SK-N-SH treated with all-trans-retinoic acid at 6 μM for 48 hours (cell line): ENCODE results near the gene GREB1L.

Source experiments
- ATAC-seq: fragments of 200-7000 bp; cut with Tn5 transposase; 3 replicates; pipeline ENCODE4 v1.9.1; 2020; ENCODE audit warnings: mild to moderate bottlenecking, moderate library complexity
- ARNTL ChIP-seq: fragments of 450-650 bp; formaldehyde crosslinking; IDR thresholded peaks from 2 replicates; pipeline ENCODE4 v1.5.0; 2020; ENCODE audit warnings: low read depth, mild to moderate bottlenecking, moderate library complexity, borderline replicate concordance
- BACH2 ChIP-seq: fragments of 250-450 bp; sonication (Bioruptor Pico); IDR thresholded peaks from 2 replicates; pipeline ENCODE4 v1.9.0; 2021; ENCODE audit warnings: mild to moderate bottlenecking, borderline replicate concordance
- CREB5 ChIP-seq: fragments of 250-450 bp; sonication (Bioruptor Pico); IDR thresholded peaks from 2 replicates; pipeline ENCODE4 v1.5.1; 2020; ENCODE audit warnings: low read depth, mild to moderate bottlenecking, moderate library complexity
- CSDC2 ChIP-seq: fragments of 250-450 bp; sonication (Bioruptor Pico); IDR thresholded peaks from 2 replicates; pipeline ENCODE4 v1.5.0; 2020; ENCODE audit warnings: mild to moderate bottlenecking, moderate library complexity
- CSRNP3 ChIP-seq: fragments of 250-450 bp; sonication (Bioruptor Pico); IDR thresholded peaks from 2 replicates; pipeline ENCODE4 v1.5.1; 2021; ENCODE audit warnings: mild to moderate bottlenecking, moderate library complexity
- ESRRG ChIP-seq: fragments of 250-450 bp; sonication (Bioruptor Pico); IDR thresholded peaks from 2 replicates; pipeline ENCODE4 v1.6.1; 2021; ENCODE audit warnings: mild to moderate bottlenecking
- GLIS3 ChIP-seq: fragments of 250-450 bp; sonication (Bioruptor Pico); IDR thresholded peaks from 2 replicates; pipeline ENCODE4 v1.5.0; 2020; ENCODE audit warnings: mild to moderate bottlenecking, moderate library complexity
- ISL1 ChIP-seq: fragments of 250-450 bp; sonication (Bioruptor Pico); IDR thresholded peaks from 2 replicates; pipeline ENCODE4 v2.1.2; 2022; ENCODE audit warnings: mild to moderate bottlenecking, moderate library complexity
- OSR1 ChIP-seq: fragments of 250-450 bp; sonication (Bioruptor Pico); IDR thresholded peaks from 2 replicates; pipeline ENCODE4 v1.8.0; 2022; ENCODE audit warnings: moderate library complexity, mild to moderate bottlenecking, inconsistent platforms
- PATZ1 ChIP-seq: fragments of 250-450 bp; sonication (Bioruptor Pico); IDR thresholded peaks from 2 replicates; pipeline ENCODE4 v1.8.0; 2020; ENCODE audit warnings: mild to moderate bottlenecking, moderate library complexity, borderline replicate concordance
- PPARA ChIP-seq: fragments of 250-450 bp; sonication (Bioruptor Pico); IDR thresholded peaks from 2 replicates; pipeline ENCODE4 v1.5.0; 2020; ENCODE audit warnings: mild to moderate bottlenecking, borderline replicate concordance
- RARB ChIP-seq: fragments of 250-450 bp; sonication (Bioruptor Pico); IDR thresholded peaks from 2 replicates; pipeline ENCODE4 v1.8.0; 2021; ENCODE audit warnings: mild to moderate bottlenecking, moderate library complexity
- TOX ChIP-seq: fragments of 250-450 bp; sonication (Bioruptor Pico); IDR thresholded peaks from 2 replicates; pipeline ENCODE4 v1.8.0; 2021; ENCODE audit warnings: mild to moderate bottlenecking, moderate library complexity, borderline replicate concordance
- TSHZ2 ChIP-seq: fragments of 250-450 bp; sonication (Bioruptor Pico); IDR thresholded peaks from 2 replicates; pipeline ENCODE4 v1.5.0; 2020; ENCODE audit warnings: mild to moderate bottlenecking, moderate library complexity
- ZC3H10 ChIP-seq: fragments of 250-450 bp; sonication (Bioruptor Pico); IDR thresholded peaks from 2 replicates; pipeline ENCODE4 v1.5.1; 2021; ENCODE audit warnings: mild to moderate bottlenecking, moderate library complexity
- ZFP3 ChIP-seq: fragments of 250-450 bp; sonication (Bioruptor Pico); IDR thresholded peaks from 2 replicates; pipeline ENCODE4 v1.5.0; 2020; ENCODE audit warnings: mild to moderate bottlenecking, moderate library complexity
- ZFP30 ChIP-seq: fragments of 450-650 bp; formaldehyde crosslinking; IDR thresholded peaks from 2 replicates; pipeline ENCODE4 v1.5.0; 2022; ENCODE audit warnings: mild to moderate bottlenecking, moderate library complexity
- ZNF565 ChIP-seq: fragments of 450-650 bp; formaldehyde crosslinking; conservative IDR thresholded peaks from 2 replicates; pipeline ENCODE4 v1.5.0; 2020; ENCODE audit warnings: low read depth, mild to moderate bottlenecking, moderate library complexity
- ZNF70 ChIP-seq: fragments of 450-650 bp; formaldehyde crosslinking; IDR thresholded peaks from 2 replicates; pipeline ENCODE4 v1.5.0; 2020; ENCODE audit warnings: mild to moderate bottlenecking, moderate library complexity
- ZNF8 ChIP-seq: fragments of 450-650 bp; formaldehyde crosslinking; IDR thresholded peaks from 2 replicates; pipeline ENCODE4 v1.5.0; 2020; ENCODE audit warnings: mild to moderate bottlenecking, moderate library complexity
- TF ChIP-seq, protein P1 (sequence below): fragments of 250-450 bp; sonication (Bioruptor Pico); IDR thresholded peaks from 2 replicates; pipeline ENCODE4 v1.8.0; 2021; ENCODE audit warnings: low read depth, mild to moderate bottlenecking, moderate library complexity, borderline replicate concordance

GREB1L gene

DNA sequence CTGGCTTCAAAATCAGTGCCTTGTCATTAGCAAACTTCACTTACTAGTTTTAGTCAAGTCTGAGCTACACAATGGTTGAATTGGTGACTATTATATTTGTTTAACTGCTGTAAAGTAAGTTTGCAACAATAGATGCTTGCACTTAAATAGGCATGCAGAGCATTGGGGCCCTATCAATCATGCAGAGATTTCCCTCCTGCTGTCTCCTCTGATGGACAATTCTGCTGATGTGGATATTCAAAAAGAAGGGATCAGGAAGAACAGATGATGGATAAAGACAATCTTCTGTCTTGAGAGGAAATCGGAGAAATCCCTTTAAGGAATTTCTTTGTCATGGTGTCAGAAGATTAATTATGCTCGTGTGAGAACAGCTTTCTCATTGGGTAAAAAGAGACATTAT lies 89.0 kb downstream of the GREB1L start:
- TF ChIP-seq ZFP3 (CRISPR knock-in tag) (no peak), ZC3H10 (CRISPR knock-in tag) (no peak), CSDC2 (CRISPR knock-in tag) (no peak), PPARA (CRISPR knock-in tag) (no peak), PATZ1 (no peak), GLIS3 (CRISPR knock-in tag) (no peak), ZNF565 (CRISPR knock-in tag) (no peak), ZNF8 (CRISPR knock-in tag) (no peak), CREB5 (CRISPR knock-in tag) (no peak), ZNF70 (CRISPR knock-in tag) (no peak), RARB (CRISPR knock-in tag) (no peak), CSRNP3 (CRISPR knock-in tag) (no peak), TSHZ2 (CRISPR knock-in tag) (no peak), TOX (no peak), ARNTL (no peak), ZFP30 (CRISPR knock-in tag) (no peak)
- TF ChIP-seq, protein P1, sequence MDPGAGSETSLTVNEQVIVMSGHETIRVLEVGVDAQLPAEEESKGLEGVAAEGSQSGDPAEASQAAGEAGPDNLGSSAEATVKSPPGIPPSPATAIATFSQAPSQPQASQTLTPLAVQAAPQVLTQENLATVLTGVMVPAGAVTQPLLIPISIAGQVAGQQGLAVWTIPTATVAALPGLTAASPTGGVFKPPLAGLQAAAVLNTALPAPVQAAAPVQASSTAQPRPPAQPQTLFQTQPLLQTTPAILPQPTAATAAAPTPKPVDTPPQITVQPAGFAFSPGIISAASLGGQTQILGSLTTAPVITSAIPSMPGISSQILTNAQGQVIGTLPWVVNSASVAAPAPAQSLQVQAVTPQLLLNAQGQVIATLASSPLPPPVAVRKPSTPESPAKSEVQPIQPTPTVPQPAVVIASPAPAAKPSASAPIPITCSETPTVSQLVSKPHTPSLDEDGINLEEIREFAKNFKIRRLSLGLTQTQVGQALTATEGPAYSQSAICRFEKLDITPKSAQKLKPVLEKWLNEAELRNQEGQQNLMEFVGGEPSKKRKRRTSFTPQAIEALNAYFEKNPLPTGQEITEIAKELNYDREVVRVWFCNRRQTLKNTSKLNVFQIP (CRISPR knock-in tag): no peak
- TF ChIP-seq, all 23 proteins: peak for 0
- ATAC-seq: no peak

DNA sequence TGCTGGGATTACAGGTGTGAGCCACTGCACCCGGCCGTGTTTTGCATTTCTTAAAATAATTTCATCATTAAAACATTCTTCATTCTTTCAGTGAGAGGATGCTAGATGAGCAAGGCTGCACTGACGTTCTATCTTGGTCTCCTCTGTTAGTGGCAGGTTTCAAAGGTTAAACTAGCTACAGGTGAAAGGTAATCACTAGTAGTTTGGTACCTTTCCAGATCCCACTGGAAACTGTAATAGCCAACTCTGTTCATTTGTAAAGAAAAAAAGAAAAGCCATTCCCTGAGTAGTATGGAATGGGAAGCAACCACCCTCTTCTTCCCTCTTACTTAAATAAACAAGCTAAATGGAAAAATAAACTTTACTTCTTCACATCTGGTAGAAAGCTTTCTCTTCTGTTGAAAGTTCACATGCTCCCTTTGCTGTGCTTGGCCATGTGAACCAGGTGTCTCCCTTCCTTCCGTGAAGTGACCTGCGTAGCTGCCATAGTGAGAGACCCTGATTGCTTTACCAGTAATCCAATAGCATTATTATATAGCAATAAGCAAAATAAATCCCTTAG lies 94.0 kb downstream of the GREB1L start:
- no peak for TF ChIP-seq ESRRG (CRISPR knock-in tag)
- TF ChIP-seq ZNF565 (CRISPR knock-in tag): no peak
- TF ChIP-seq BACH2 (CRISPR knock-in tag): no peak
- TF ChIP-seq ZNF8 (CRISPR knock-in tag): no peak
- TF ChIP-seq ARNTL: no peak
- no peak for TF ChIP-seq OSR1 (CRISPR knock-in tag)
- TF ChIP-seq GLIS3 (CRISPR knock-in tag): no peak
- TF ChIP-seq ISL1 (CRISPR knock-in tag): no peak
- TF ChIP-seq ZFP30 (CRISPR knock-in tag): no peak
- TF ChIP-seq RARB (CRISPR knock-in tag): no peak
- no peak for ATAC-seq

DNA sequence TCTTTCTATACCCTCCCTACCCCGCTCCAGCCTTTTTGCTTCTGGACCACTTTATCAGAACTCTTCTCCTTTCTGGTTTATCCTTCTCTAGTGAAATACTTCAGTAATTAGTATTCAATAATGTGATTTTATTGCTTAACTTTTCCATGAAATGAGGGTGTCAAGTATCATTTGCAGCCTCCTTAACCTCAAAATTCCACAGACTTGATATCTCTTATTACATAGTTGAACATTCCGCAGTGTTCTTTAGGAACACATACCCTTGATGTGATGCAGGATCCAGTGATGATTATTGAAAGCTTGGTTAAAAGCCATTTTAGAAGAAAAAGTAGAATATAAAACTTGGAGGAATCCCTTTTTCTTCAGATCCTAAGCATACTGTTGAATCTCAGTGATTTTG lies 94.8 kb downstream of the GREB1L start:
- ATAC-seq: no peak
- TF ChIP-seq CSDC2 (CRISPR knock-in tag): no peak
- TF ChIP-seq, protein P1 (CRISPR knock-in tag): no peak
- no peak for TF ChIP-seq TOX
- no peak for TF ChIP-seq CSRNP3 (CRISPR knock-in tag)
- no peak for TF ChIP-seq PPARA (CRISPR knock-in tag)
- no peak for TF ChIP-seq GLIS3 (CRISPR knock-in tag)
- no peak for TF ChIP-seq ISL1 (CRISPR knock-in tag)
- no peak for TF ChIP-seq OSR1 (CRISPR knock-in tag)
- TF ChIP-seq TSHZ2 (CRISPR knock-in tag): no peak
- no peak for TF ChIP-seq ZNF8 (CRISPR knock-in tag)
